ENCODE data around the gene CACFD1.
"Not testable (repeated sequence)": the region's sequence is repeated elsewhere in the genome, so short reads cannot be mapped to it uniquely, and the experiment has no call there.

CACFD1 gene

DNA sequence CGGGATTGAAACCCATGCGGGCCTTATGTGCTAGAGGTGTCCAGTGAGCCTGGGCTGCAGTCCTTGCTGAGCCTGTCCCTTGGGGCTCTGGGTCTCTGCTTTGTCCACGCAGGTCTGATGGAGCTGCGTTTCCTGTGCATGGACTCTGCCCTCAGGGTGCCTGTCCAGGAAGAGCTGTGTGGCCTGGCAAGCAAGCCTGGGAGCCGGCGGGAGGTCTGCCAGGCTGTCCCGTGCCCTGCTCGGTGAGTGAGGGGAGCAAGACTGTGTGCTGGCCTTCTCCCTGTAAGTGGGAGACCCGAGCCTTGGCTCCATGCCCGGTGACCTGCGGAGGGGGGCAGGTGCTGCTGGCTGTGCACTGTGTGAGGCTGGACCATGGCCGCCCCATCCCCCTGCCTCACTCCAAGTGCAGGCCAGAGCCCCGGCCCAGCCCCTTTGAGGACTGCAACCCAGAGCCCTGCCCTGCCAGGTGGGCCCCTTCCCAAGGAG is 11.2 kb upstream of the CACFD1 start:
- Mint-ChIP-seq H3K36me3 (ENCODE audit: insufficient read depth) (no peaks in the 10 kb centered on the region), H3K27me3 (peaks cover under 1% of the 10 kb centered on the region), H3K9me3 (no peaks in the 10 kb centered on the region), H3K27ac (ENCODE audit: low read depth) (no peak overlapping the region), H3K4me1 (no peaks in the 10 kb centered on the region), H3K4me3 (no peak overlapping the region)
- no peak for DNase-seq (ENCODE audit: low spot score in 2 of 2)
- ATAC-seq (replicated peaks; ENCODE audit: extremely low read depth, poor library complexity, severe bottlenecking), result no peak

DNA sequence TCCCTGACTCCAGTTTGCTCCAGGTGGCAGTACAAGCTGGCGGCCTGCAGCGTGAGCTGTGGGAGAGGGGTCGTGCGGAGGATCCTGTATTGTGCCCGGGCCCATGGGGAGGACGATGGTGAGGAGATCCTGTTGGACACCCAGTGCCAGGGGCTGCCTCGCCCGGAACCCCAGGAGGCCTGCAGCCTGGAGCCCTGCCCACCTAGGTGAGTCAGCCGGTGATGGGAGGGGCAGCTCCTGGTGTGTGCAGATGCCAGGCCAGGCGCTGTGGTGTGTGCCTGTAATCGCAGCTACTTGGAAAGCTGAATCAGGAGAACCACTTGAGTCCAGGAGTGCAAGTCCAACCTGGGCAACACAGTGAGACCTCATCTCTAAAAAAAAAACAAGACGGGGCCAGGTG is 10.0 kb upstream of the CACFD1 start:
- Mint-ChIP-seq H3K27ac (ENCODE audit: low read depth) (no peak overlapping the region), H3K4me1 (no peaks in the 10 kb centered on the region), H3K9me3 (no peaks in the 10 kb centered on the region), H3K4me3 (no peak overlapping the region), H3K27me3 (peaks cover 13% of the 10 kb centered on the region), H3K36me3 (ENCODE audit: insufficient read depth) (no peaks in the 10 kb centered on the region)
- ATAC-seq (replicated peaks; ENCODE audit: extremely low read depth, poor library complexity, severe bottlenecking), result no peak
- no peak for DNase-seq (ENCODE audit: low spot score in 2 of 2)

DNA sequence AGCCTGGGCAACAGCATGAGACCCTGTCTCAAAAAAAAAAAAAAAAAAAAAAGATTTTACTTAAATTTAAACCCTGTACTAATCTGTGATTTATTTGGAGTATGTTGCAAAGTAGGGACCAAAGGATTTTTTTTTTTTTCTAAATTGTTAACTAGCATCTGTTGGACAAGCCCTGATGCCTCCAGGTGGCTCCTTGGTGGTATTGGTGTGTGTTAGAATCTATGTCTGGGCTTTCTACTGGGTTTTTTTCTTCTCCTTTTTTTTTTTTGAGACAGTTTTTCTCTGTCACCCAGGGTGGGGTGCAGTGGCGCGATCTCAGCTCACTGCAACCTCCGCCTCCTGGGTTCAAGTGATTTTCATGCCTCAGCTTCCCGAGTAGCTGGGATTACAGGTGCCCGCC is 7.9 kb upstream of the CACFD1 start:
- not testable (repeated sequence) for ATAC-seq (replicated peaks; ENCODE audit: extremely low read depth, poor library complexity, severe bottlenecking); H3K4me3 Mint-ChIP-seq; H3K9me3 Mint-ChIP-seq; H3K27ac Mint-ChIP-seq (ENCODE audit: low read depth); DNase-seq (ENCODE audit: low spot score in 2 of 2); H3K4me1 Mint-ChIP-seq; H3K36me3 Mint-ChIP-seq (ENCODE audit: insufficient read depth)
- H3K27me3 Mint-ChIP-seq, result peaks cover 16% of the 10 kb centered on the region

DNA sequence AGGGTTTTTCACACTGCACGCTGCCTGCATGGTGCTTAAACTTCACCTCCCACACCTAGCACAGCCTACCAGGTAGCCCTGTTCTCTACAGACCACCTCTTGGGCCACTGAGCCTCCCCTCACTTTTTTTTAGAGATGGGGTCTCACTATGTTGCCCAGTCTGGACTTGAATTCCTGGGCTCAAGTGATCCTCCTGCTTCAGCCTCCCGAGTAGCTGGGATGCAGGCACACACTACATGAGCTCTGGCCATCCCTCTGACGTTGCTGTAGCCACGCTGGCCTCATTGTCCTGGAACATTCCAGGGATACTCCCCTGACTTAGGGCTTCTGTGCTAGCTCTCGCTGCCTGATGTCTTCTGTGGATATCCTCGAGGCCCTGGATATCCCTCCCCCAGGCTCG is 7.2 kb upstream of the CACFD1 start:
- Mint-ChIP-seq H3K27me3 (peaks cover 16% of the 10 kb centered on the region), H3K4me1 (no peaks in the 10 kb centered on the region), H3K27ac (ENCODE audit: low read depth) (no peak overlapping the region), H3K36me3 (ENCODE audit: insufficient read depth) (no peaks in the 10 kb centered on the region), H3K9me3 (no peaks in the 10 kb centered on the region), H3K4me3 (no peak overlapping the region)
- no peak for ATAC-seq (replicated peaks; ENCODE audit: extremely low read depth, poor library complexity, severe bottlenecking)
- DNase-seq (ENCODE audit: low spot score in 2 of 2), result no peak

DNA sequence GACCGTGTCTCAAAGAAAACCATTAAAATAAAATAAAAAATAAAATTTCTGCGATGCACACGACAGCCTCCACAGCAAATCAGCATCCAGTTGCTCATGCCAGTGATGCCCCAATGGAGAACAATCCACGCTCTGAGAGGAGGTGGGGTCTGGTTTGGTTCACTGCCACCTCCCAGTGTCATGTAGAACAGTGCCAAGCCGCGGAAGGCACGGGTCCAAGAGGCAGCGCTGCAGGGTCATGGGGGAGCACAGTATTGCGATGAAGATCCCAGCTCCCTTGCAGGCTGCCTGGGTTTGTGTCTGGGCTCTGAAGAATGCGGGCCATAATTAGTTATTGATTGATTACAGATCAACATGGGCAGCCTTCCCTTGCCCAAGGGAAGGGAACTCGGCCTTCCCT is 6.1 kb upstream of the CACFD1 start:
- Mint-ChIP-seq H3K4me1 (no peaks in the 10 kb centered on the region), H3K27ac (ENCODE audit: low read depth) (no peak overlapping the region), H3K4me3 (no peak overlapping the region)

DNA sequence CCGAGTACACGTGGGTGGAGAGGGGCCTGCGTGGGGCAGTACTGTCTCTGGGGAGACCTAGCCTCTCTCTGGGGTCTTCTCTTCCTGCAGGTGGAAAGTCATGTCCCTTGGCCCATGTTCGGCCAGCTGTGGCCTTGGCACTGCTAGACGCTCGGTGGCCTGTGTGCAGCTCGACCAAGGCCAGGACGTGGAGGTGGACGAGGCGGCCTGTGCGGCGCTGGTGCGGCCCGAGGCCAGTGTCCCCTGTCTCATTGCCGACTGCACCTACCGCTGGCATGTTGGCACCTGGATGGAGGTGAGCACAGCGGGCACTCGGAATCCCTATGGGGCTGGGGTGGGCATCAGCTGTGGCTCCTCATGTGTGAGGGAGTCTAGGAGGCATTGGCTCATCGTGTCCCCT is 5.5 kb upstream of the CACFD1 start:
- H3K36me3 Mint-ChIP-seq (ENCODE audit: insufficient read depth), result no peaks in the 10 kb centered on the region
- H3K4me3 Mint-ChIP-seq, result no peak overlapping the region
- H3K4me1 Mint-ChIP-seq, result no peaks in the 10 kb centered on the region
- H3K9me3 Mint-ChIP-seq, result no peaks in the 10 kb centered on the region
- H3K27ac Mint-ChIP-seq (ENCODE audit: low read depth), result no peak overlapping the region
- ATAC-seq (replicated peaks; ENCODE audit: extremely low read depth, poor library complexity, severe bottlenecking), result no peak
- H3K27me3 Mint-ChIP-seq, result peaks cover 16% of the 10 kb centered on the region
- no peak for DNase-seq (ENCODE audit: low spot score in 2 of 2)

More for the DNA sequence above, 6.1 kb upstream of the CACFD1 start:
- Mint-ChIP-seq H3K9me3 (no peaks in the 10 kb centered on the region), H3K36me3 (ENCODE audit: insufficient read depth) (no peaks in the 10 kb centered on the region), H3K27me3 (peaks cover 16% of the 10 kb centered on the region)
- ATAC-seq (replicated peaks; ENCODE audit: extremely low read depth, poor library complexity, severe bottlenecking) (no peak), DNase-seq (ENCODE audit: low spot score in 2 of 2) (no peak)

DNA sequence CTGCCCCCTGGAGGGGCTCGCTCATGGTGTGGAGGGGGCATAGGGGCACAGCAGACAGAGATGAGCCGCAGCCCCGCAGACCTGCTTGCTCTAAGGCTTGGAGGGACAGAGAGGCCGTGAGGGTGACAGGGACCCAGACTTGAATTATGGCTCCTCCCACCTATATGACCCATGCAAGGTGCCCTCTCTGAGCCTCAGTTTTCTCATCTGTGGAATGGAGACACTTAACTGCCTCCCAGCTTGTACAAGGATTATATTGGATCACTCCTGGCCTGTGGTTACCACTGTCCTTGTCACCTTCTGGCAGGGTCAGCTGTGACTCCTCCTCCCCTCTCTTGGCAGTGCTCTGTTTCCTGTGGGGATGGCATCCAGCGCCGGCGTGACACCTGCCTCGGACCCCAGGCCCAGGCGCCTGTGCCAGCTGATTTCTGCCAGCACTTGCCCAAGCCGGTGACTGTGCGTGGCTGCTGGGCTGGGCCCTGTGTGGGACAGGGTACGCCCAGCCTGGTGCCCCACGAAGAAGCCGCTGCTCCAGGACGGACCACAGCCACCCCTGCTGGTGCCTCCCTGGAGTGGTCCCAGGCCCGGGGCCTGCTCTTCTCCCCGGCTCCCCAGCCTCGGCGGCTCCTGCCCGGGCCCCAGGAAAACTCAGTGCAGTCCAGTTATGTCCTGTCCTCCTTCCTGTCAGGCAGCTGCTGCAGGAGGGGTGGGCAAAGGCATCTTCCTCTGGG is 4.7 kb upstream of the CACFD1 start:
- H3K9me3 Mint-ChIP-seq, result no peaks in the 10 kb centered on the region

DNA sequence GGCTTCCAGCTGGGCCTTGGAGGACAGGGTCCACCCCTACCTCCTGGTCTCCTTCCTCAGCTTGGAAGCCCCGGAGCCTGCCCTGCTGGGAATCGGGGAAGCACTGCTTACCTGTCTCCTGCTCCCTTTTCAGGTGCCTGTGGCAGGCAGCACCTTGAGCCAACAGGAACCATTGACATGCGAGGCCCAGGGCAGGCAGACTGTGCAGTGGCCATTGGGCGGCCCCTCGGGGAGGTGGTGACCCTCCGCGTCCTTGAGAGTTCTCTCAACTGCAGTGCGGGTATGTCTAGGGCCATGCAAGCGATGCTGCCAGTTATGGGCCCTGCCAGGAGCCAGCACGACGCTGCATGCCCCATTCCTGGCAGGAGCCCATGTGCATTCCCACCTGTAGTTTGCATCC is 3.8 kb upstream of the CACFD1 start:
- peaks cover 6% of the 10 kb centered on the region for H3K36me3 Mint-ChIP-seq (ENCODE audit: insufficient read depth)
- ATAC-seq (replicated peaks; ENCODE audit: extremely low read depth, poor library complexity, severe bottlenecking) (no peak), DNase-seq (ENCODE audit: low spot score in 2 of 2) (no peak)
- H3K27me3 Mint-ChIP-seq, result peaks cover 16% of the 10 kb centered on the region
- no peak overlapping the region for H3K4me3 Mint-ChIP-seq
- no peak overlapping the region for H3K27ac Mint-ChIP-seq (ENCODE audit: low read depth)
- no peaks in the 10 kb centered on the region for H3K9me3 Mint-ChIP-seq
- H3K4me1 Mint-ChIP-seq, result peaks cover 5% of the 10 kb centered on the region

More for the DNA sequence above, 4.7 kb upstream of the CACFD1 start:
- peaks cover 16% of the 10 kb centered on the region for H3K27me3 Mint-ChIP-seq
- no peak for ATAC-seq (replicated peaks; ENCODE audit: extremely low read depth, poor library complexity, severe bottlenecking)
- no peak overlapping the region for H3K4me3 Mint-ChIP-seq
- peaks cover 4% of the 10 kb centered on the region for H3K36me3 Mint-ChIP-seq (ENCODE audit: insufficient read depth)
- no peak for DNase-seq (ENCODE audit: low spot score in 2 of 2)
- peaks cover 5% of the 10 kb centered on the region for H3K4me1 Mint-ChIP-seq
- no peak overlapping the region for H3K27ac Mint-ChIP-seq (ENCODE audit: low read depth)

DNA sequence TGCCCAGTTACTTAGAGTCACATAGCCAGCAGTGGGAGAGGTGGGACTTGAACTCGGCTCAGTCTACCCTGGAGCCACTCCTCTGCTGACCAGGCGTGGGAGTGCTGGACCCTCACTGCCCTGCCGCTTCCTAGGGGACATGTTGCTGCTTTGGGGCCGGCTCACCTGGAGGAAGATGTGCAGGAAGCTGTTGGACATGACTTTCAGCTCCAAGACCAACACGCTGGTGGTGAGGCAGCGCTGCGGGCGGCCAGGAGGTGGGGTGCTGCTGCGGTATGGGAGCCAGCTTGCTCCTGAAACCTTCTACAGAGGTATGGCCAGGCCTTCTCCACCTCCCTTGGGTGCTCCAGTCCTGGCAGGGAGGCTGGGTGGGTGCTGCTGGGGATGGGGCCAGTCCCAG is 3.4 kb upstream of the CACFD1 start:
- Mint-ChIP-seq H3K9me3 (no peaks in the 10 kb centered on the region), H3K27me3 (peaks cover 16% of the 10 kb centered on the region), H3K4me1 (peaks cover 9% of the 10 kb centered on the region), H3K27ac (ENCODE audit: low read depth) (no peak overlapping the region), H3K36me3 (ENCODE audit: insufficient read depth) (peaks cover 7% of the 10 kb centered on the region), H3K4me3 (no peak overlapping the region)
- DNase-seq (ENCODE audit: low spot score in 2 of 2) (no peak), ATAC-seq (replicated peaks; ENCODE audit: extremely low read depth, poor library complexity, severe bottlenecking) (no peak)

DNA sequence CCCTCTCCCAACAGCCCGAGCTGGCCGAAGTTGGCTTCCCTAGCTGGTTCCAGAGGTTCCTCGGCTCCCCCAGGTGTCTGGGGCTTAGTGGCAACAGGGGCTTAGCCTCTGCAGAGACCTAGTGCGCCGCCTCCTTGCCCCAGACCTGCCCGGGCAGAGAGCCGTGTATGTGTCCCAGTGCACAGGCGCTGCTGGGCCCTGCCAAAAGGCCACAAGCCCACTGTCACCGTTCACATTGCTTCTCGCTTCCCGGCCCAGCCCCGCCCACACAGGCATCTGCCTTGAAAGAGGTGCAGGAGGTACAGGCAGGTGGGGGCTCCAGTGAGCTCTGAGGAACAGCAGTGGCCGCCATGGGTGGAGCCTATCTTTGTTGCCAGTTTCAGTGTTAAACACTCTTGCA is 2.5 kb upstream of the CACFD1 start:
- no peak overlapping the region for H3K4me3 Mint-ChIP-seq
- no peaks in the 10 kb centered on the region for H3K9me3 Mint-ChIP-seq
- no peak overlapping the region for H3K27ac Mint-ChIP-seq (ENCODE audit: low read depth)
- DNase-seq (ENCODE audit: low spot score in 2 of 2) (no peak), ATAC-seq (replicated peaks; ENCODE audit: extremely low read depth, poor library complexity, severe bottlenecking) (no peak)
- peaks cover 8% of the 10 kb centered on the region for H3K36me3 Mint-ChIP-seq (ENCODE audit: insufficient read depth)
- H3K4me1 Mint-ChIP-seq, result peaks cover 13% of the 10 kb centered on the region
- H3K27me3 Mint-ChIP-seq, result peaks cover 16% of the 10 kb centered on the region

DNA sequence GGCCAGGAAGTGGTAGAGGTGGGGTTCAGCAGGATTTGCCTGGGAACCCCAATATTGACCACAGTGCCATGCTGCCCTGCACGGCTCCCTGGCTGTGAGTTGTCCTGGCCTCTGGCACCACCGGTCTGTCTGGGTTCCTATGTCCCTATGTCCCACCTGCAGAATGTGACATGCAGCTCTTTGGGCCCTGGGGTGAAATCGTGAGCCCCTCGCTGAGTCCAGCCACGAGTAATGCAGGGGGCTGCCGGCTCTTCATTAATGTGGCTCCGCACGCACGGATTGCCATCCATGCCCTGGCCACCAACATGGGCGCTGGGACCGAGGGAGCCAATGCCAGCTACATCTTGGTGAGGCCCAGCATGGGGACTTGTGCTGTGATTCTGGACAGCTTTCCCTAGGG is 2.0 kb upstream of the CACFD1 start:
- Mint-ChIP-seq H3K27me3 (peaks cover 16% of the 10 kb centered on the region), H3K4me1 (peaks cover 13% of the 10 kb centered on the region), H3K27ac (ENCODE audit: low read depth) (no peak overlapping the region), H3K4me3 (no peak overlapping the region), H3K36me3 (ENCODE audit: insufficient read depth) (peaks cover 8% of the 10 kb centered on the region), H3K9me3 (no peaks in the 10 kb centered on the region)
- DNase-seq (ENCODE audit: low spot score in 2 of 2) (no peak), ATAC-seq (replicated peaks; ENCODE audit: extremely low read depth, poor library complexity, severe bottlenecking) (no peak)

DNA sequence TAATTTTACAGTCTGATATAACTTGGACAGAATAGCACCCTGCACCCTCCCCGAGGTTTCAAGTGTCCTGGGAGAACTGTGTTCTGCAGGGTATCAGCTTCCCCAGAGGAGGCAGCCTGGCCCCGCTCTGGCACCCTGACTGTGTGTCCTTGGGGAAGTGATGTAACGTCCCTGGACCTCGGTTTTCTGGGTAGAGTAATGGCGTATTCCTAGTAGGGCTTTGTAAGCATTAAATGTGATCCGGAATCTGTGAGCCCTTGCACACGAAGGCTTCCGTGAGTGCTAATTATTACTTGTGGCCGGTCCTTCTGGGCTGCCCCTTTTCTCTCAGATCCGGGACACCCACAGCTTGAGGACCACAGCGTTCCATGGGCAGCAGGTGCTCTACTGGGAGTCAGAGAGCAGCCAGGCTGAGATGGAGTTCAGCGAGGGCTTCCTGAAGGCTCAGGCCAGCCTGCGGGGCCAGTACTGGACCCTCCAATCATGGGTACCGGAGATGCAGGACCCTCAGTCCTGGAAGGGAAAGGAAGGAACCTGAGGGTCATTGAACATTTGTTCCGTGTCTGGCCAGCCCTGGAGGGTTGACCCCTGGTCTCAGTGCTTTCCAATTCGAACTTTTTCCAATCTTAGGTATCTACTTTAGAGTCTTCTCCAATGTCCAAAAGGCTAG is 1.0 kb upstream of the CACFD1 start:
- Mint-ChIP-seq H3K27ac (ENCODE audit: low read depth) (no peak overlapping the region), H3K4me1 (peaks cover 16% of the 10 kb centered on the region), H3K4me3 (peak overlapping the region; percentile 93), H3K9me3 (no peaks in the 10 kb centered on the region), H3K27me3 (peaks cover 13% of the 10 kb centered on the region), H3K36me3 (ENCODE audit: insufficient read depth) (peaks cover 8% of the 10 kb centered on the region)
- ATAC-seq (replicated peaks; ENCODE audit: extremely low read depth, poor library complexity, severe bottlenecking), result no peak
- DNase-seq (ENCODE audit: low spot score in 2 of 2), result no peak

Data from central memory CD8-positive, alpha-beta T cell (primary cell).